Measurements from ENCODE around the gene ARMC2.

- TF ChIP-seq EZH2phosphoT487 (IDR thresholded peaks at IDR 0.05; ENCODE audit: borderline replicate concordance, low read length) = no peak
- TF ChIP-seq CTCF (IDR thresholded peaks at IDR 0.05; ENCODE audit: low read depth, low read length, poor library complexity, severe bottlenecking) = no peak
These were observed 121.6 kb downstream of the ARMC2 start for GRCh38 chr6:108969776-108970175.

Data from DOHH2 (cell line).